HepG2 (cell line): ENCODE measurements around the gene PFKFB4. TPM values are rescaled to one million over a fixed set of nuclear protein-coding genes. Genes with fewer than 3 reads are reported as not detected.

ENCODE experiments used
- ATF1 ChIP-seq: IDR thresholded peaks from 2 replicates; pipeline ENCODE4 v1.6.1; 2016; ENCODE audit warnings: mild to moderate bottlenecking, control low read depth
- MAX ChIP-seq: IDR thresholded peaks from 2 replicates; pipeline ENCODE4 v1.6.1; 2012; ENCODE audit warnings: inconsistent platforms
- NR2F1 ChIP-seq, 2 experiments: fragments of 450-650 bp in 1 of 2; formaldehyde crosslinking in 1 of 2; IDR thresholded peaks; 2 replicates each; pipeline versions ENCODE4 v1.5.0 to v1.6.1; 2016 to 2020; ENCODE audit warnings: mild to moderate bottlenecking in 1 of 2, missing compliant biosample characterization in 1 of 2, missing genetic modification reagents in 1 of 2, moderate library complexity in 1 of 2
- RERE ChIP-seq: IDR thresholded peaks from 2 replicates; pipeline ENCODE4 v1.6.1; 2016; ENCODE audit warnings: low read depth, missing genetic modification reagents, missing compliant biosample characterization
- TFAP4 ChIP-seq: sonication (generic); IDR thresholded peaks from 2 replicates; pipeline ENCODE4 v1.6.1; 2016; ENCODE audit warnings: low read depth, borderline replicate concordance
- ZNF430 ChIP-seq: sonication (generic); formaldehyde crosslinking; IDR thresholded peaks from 2 replicates; pipeline ENCODE4 v1.9.0; 2021; ENCODE audit warnings: mild to moderate bottlenecking, missing genetic modification reagents
- ZNF562 ChIP-seq: sonication (generic); formaldehyde crosslinking; IDR thresholded peaks from 2 replicates; pipeline ENCODE4 v1.8.0; 2022; ENCODE audit warnings: missing genetic modification reagents, borderline replicate concordance
- ZNF788 ChIP-seq: sonication (generic); formaldehyde crosslinking; IDR thresholded peaks from 2 replicates; pipeline ENCODE4 v1.5.0; 2020; ENCODE audit warnings: mild to moderate bottlenecking, missing genetic modification reagents, borderline replicate concordance
- polyA plus RNA-seq, 8 experiments: library from polyadenylated mRNA; depleted of rRNA in 3 of 8; stranded (reverse) in 7 of 8; unstranded in 1 of 8; fragments of >200 nt; fragmentation: Illumina TruSeq in 4 of 8; extraction: Trizol in 4 of 8; gene quantifications; 2 replicates each; pipeline versions ENCODE4 v1.2.1 to v1.2.3, GENCODE V29; 2011 to 2016; ENCODE audit warnings: low read depth in 4 of 8, missing spikeins in 1 of 8, mixed read lengths in 1 of 8; ENCODE audit not compliant: insufficient read depth in 1 of 8
- total RNA-seq, 5 experiments: library from RNA; depleted of rRNA; stranded (reverse); fragments of >200 nt; fragmentation: Illumina TruSeq; extraction: Trizol; gene quantifications; 2 replicates each; pipeline ENCODE4 v1.2.3, GENCODE V29; 2016; ENCODE audit warnings: low read depth in 1 of 5
- TF ChIP-seq, protein P1 (sequence below): sonication (generic); formaldehyde crosslinking; IDR thresholded peaks from 2 replicates; pipeline ENCODE4 v1.8.0; 2022; ENCODE audit warnings: mild to moderate bottlenecking, missing genetic modification reagents; ENCODE audit not compliant: insufficient replicate concordance
- TF ChIP-seq, protein P2 (sequence below): sonication (generic); formaldehyde crosslinking; IDR thresholded peaks from 2 replicates; pipeline ENCODE4 v1.4.0; 2020; ENCODE audit warnings: mild to moderate bottlenecking, missing genetic modification reagents

The PFKFB4 gene
- total and polyA plus RNA-seq, 2 of the 13 experiments (the other 11 are each of a cell fraction or from before 2014, with no cell fraction given) = 7.1 to 103 TPM

- TF ChIP-seq NR2F1 (CRISPR knock-in tag; IDR thresholded peaks at IDR 0.05) (peak in 1 of 2 experiments; percentile 46; a peak in 1 of 4 replicates), MAX (peak; percentile 88), RERE (peak; percentile 51; the same call in 1 of the 2 replicates), ATF1 (CRISPR knock-in tag) (0 out of 2 replicates have a peak, but pooled peaks have one; percentile 19), ZNF562 (no peak), ZNF430 (CRISPR knock-in tag) (peak; percentile 61), ZNF788 (peak; percentile 93; the same call in 1 of the 2 replicates), TFAP4 (peak; percentile 44; the same call in 1 of the 2 replicates)
- TF ChIP-seq, protein P1, sequence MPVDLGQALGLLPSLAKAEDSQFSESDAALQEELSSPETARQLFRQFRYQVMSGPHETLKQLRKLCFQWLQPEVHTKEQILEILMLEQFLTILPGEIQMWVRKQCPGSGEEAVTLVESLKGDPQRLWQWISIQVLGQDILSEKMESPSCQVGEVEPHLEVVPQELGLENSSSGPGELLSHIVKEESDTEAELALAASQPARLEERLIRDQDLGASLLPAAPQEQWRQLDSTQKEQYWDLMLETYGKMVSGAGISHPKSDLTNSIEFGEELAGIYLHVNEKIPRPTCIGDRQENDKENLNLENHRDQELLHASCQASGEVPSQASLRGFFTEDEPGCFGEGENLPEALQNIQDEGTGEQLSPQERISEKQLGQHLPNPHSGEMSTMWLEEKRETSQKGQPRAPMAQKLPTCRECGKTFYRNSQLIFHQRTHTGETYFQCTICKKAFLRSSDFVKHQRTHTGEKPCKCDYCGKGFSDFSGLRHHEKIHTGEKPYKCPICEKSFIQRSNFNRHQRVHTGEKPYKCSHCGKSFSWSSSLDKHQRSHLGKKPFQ = peak; percentile 70
- TF ChIP-seq, protein P2, sequence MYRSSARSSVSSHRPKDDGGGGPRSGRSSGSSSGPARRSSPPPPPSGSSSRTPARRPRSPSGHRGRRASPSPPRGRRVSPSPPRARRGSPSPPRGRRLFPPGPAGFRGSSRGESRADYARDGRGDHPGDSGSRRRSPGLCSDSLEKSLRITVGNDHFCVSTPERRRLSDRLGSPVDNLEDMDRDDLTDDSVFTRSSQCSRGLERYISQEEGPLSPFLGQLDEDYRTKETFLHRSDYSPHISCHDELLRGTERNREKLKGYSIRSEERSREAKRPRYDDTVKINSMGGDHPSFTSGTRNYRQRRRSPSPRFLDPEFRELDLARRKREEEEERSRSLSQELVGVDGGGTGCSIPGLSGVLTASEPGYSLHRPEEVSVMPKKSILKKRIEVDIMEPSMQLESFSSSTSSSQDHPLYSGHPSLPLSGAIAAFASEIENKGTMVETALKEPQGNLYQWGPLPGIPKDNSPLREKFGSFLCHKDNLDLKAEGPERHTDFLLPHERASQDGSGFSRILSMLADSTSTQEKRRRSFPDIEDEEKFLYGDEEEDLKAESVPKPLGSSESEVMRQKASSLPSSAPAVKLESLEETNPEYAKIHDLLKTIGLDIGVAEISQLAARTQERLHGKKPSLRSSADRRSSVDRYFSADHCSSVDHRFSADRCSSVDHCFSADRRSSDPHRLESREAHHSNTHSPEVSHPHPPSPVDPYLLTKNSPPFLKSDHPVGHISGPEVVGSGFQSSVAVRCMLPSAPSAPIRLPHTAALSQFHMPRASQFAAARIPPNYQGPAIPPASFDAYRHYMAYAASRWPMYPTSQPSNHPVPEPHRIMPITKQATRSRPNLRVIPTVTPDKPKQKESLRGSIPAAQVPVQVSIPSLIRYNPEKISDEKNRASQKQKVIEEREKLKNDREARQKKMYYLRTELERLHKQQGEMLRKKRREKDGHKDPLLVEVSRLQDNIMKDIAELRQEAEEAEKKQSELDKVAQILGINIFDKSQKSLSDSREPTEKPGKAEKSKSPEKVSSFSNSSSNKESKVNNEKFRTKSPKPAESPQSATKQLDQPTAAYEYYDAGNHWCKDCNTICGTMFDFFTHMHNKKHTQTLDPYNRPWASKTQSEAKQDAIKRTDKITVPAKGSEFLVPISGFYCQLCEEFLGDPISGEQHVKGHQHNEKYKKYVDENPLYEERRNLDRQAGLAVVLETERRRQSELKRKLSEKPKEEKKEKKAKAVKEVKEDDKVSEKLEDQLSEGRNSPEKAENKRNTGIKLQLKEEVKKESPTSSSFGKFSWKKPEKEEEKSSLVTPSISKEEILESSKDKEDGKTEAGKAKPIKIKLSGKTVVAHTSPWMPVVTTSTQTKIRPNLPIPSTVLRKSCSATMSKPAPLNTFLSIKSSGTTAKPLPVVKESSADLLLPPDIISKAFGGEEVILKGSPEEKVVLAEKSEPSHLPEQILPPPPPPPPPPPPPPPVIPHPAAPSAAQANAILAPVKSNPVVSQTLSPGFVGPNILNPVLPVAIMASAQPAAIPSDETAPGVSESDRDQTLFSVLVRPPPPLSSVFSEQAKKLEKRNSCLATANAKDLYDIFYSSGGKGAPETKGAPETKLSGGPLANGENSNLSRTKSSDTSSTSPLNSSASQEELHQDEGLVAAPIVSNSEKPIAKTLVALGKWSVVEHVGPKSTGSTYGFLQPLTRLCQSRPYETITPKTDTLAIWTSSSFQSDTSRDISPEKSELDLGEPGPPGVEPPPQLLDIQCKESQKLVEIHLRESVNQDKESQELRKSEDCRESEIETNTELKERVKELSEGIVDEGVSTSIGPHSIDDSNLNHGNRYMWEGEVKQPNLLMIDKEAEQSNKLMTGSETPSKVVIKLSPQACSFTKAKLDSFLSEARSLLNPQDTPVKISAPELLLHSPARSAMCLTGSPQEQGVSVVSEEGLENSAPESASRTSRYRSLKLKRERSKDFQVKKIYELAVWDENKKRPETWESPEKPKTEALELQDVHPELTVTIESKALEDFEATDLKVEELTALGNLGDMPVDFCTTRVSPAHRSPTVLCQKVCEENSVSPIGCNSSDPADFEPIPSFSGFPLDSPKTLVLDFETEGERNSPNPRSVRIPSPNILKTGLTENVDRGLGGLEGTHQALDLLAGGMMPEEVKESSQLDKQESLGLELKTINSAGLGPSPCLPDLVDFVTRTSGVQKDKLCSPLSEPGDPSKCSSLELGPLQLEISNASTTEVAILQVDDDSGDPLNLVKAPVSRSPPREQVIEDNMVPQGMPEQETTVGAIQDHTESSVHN = no peak; the same call in 1 of the 2 replicates
- TF ChIP-seq, all 625 proteins: peak for 277
Observed at GRCh38 chr3:48556796-48557626, at the start of gene PFKFB4 (continued).
